Measurements from ENCODE around the gene NTRK2. TPM values are rescaled to one million over a fixed set of nuclear protein-coding genes. Genes with fewer than 3 reads are reported as not detected.

The NTRK2 gene
- total RNA-seq, 6 experiments from 2014 or later, result 0.18 to 0.49 (median 0.30) TPM

DNA sequence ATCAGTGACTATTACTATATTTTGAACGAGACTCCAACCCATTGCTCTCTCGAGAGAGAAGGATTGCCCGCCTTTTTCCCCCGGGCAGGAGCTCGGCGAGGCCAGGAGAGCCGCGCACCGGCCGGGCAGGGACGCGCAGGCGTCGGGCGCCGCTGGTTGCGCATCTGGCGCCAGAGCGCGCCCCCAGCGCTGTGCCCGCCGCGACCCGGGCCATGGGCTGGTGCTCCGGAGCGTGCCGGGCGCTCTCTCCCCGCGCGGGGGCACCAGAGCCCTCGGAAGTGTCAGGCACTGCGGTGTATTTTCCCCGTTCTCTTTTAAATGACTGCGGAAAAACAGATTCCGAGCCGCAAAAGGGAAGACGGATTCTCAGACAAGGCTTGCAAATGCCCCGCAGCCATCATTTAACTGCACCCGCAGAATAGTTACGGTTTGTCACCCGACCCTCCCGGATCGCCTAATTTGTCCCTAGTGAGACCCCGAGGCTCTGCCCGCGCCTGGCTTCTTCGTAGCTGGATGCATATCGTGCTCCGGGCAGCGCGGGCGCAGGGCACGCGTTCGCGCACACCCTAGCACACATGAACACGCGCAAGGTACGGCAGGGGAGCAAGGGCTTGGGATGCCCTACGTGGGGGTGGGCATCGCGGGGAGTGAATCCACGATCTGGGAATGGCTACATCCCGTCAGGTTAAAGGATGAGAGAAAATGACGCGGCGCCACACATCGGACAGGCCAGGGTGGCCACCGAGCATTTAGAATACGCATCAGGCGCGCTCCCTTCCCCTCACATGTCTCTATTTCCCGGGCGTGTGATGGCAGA lies 1.1 kb upstream of the NTRK2 start:
- Histone ChIP-seq H3K9me3 (no peaks in the 10 kb centered on the region), H3K27ac (no peak overlapping the region), H3K4me3 (peak overlapping the region; percentile 9 to 37 (median 20)), H3K36me3 (no peaks in the 10 kb centered on the region), H3K27me3 (peaks cover 4 to 6% of the 10 kb centered on the region in 2 donors), H3K4me1 (peaks cover 0 to 25% (median 0%) of the 10 kb centered on the region in 4 donors)
- TF ChIP-seq CTCF (IDR thresholded peaks at IDR 0.05), result peak; percentile 17 to 55 (median 42)
- TF ChIP-seq POLR2A (IDR thresholded peaks at IDR 0.05), result no peak
- ATAC-seq (peak; percentile 80 to 92 (median 86)), DNase-seq (peak in 2 of 3 donors; percentile 48 to 61)
- intact Hi-C loops (cut with DNase I), result no loop called here
- WGBS (ENCODE audit: insufficient coverage, low coverage, low lambda C conversion rate, missing lambda C conversion rate), result 1% methylated on average over 26 of the region's 76 CpGs

GRCh38 chr9:84669013-84669287 lies 579 bp upstream of the NTRK2 start:
- TF ChIP-seq POLR2A (IDR thresholded peaks at IDR 0.05) (no peak), CTCF (IDR thresholded peaks at IDR 0.05) (no peak)
- 0% methylated on average over 6 of the region's 7 CpGs for WGBS (ENCODE audit: insufficient coverage, low coverage, low lambda C conversion rate, missing lambda C conversion rate)
- no peak for DNase-seq
- intact Hi-C loops (cut with DNase I), result no loop called here
- H3K4me3 ChIP-seq, result peak overlapping the region in 1 of 3 donors; percentile 37
- ATAC-seq, result no peak
- H3K36me3 ChIP-seq, result no peaks in the 10 kb centered on the region
- H3K9me3 ChIP-seq, result no peaks in the 10 kb centered on the region
- peaks cover 4 to 6% of the 10 kb centered on the region in 2 donors for H3K27me3 ChIP-seq
- peaks cover 0 to 25% (median 0%) of the 10 kb centered on the region in 4 donors for H3K4me1 ChIP-seq
- no peak overlapping the region for H3K27ac ChIP-seq

DNA sequence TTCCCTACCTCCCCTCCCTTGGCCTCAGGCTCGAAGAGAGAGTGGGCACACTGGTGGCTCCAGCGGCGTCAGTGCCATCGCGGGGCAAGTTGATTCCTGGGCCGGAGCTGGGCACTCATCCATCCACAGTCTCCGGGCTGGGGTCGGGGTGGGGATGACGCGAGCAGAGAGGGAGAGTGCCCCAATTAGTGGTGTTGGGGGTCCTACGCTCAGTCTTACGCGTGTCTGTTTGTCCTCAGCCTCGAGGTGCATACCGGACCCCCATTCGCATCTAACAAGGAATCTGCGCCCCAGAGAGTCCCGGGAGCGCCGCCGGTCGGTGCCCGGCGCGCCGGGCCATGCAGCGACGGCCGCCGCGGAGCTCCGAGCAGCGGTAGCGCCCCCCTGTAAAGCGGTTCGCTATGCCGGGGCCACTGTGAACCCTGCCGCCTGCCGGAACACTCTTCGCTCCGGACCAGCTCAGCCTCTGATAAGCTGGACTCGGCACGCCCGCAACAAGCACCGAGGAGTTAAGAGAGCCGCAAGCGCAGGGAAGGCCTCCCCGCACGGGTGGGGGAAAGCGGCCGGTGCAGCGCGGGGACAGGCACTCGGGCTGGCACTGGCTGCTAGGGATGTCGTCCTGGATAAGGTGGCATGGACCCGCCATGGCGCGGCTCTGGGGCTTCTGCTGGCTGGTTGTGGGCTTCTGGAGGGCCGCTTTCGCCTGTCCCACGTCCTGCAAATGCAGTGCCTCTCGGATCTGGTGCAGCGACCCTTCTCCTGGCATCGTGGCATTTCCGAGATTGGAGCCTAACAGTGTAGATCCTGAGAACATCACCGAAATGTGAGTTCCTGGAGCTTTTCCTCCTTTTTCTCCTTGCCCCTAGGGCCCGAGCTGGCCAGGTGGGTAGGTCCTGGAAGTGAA lies 861 bp downstream of the NTRK2 start:
- H3K36me3 ChIP-seq, result no peaks in the 10 kb centered on the region
- H3K9me3 ChIP-seq, result no peaks in the 10 kb centered on the region
- ATAC-seq, result no peak
- no peak overlapping the region for H3K27ac ChIP-seq
- peak overlapping the region in 1 of 3 donors; percentile 14 for H3K4me3 ChIP-seq
- 4% methylated on average over 19 of the region's 67 CpGs for WGBS (ENCODE audit: insufficient coverage, low coverage, low lambda C conversion rate, missing lambda C conversion rate)
- H3K27me3 ChIP-seq, result peaks cover 4 to 6% of the 10 kb centered on the region in 2 donors
- H3K4me1 ChIP-seq, result peaks cover 0 to 25% (median 0%) of the 10 kb centered on the region in 4 donors
- intact Hi-C loops (cut with DNase I), result no loop called here
- DNase-seq, result no peak
- TF ChIP-seq POLR2A (IDR thresholded peaks at IDR 0.05), result no peak
- no peak for TF ChIP-seq CTCF (IDR thresholded peaks at IDR 0.05)

DNA sequence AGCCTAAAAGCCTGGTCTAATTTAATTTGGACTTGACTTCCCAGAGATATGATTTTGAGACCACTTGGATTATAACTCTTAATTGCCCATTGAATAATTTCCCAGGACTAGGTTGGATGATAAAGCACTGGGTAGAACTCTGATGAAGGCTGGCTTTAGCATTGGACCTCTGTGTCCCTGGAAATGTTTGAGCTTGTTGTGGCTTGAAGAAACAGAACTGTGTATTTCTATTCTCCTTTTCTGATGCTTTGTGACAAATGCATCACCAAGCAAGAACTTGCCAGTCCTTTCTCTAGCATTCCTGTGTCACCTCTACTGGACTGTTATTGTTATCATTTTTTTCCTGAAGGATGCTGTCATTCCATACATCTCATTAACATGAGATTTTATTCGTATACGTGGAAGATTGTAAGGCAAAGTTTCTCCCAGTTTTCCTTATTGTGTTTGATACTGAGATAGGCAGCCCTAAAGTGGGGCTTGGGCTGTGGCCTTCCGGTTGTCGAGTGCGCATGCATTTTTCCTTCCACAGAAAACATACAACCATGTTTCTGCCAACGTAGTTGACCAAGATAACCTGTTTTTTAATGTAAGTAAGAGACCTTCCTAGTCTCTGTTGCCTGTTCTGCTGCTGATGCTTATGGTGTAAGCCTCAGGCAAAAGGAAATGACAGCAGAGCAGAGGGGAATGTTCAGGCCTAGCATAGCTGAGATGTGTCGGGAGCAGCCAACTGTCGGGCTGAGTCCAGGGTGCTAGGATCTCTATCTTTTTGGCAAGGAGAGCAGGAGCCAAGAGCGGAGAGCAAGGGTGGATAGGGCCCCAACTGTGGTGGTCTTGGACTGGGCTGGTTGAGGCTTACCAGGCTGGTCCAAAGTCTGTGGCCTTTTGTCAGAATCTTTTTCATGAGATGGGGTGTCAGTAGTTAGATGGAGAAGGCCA lies 2.3 kb downstream of the NTRK2 start:
- Histone ChIP-seq H3K27ac (no peak overlapping the region), H3K9me3 (no peaks in the 10 kb centered on the region), H3K27me3 (peaks cover 4 to 6% of the 10 kb centered on the region in 2 donors), H3K4me3 (no peak overlapping the region), H3K36me3 (no peaks in the 10 kb centered on the region), H3K4me1 (peaks cover 0 to 25% (median 0%) of the 10 kb centered on the region in 4 donors)
- DNase-seq, result no peak
- WGBS (ENCODE audit: insufficient coverage, low coverage, low lambda C conversion rate, missing lambda C conversion rate), result 73% methylated on average over 9 of the region's 9 CpGs
- no peak for ATAC-seq
- intact Hi-C loops (cut with DNase I), result no loop called here
- no peak for TF ChIP-seq POLR2A (IDR thresholded peaks at IDR 0.05)
- TF ChIP-seq CTCF (IDR thresholded peaks at IDR 0.05), result no peak
